ENCODE results near the gene OARD1.

DNA sequence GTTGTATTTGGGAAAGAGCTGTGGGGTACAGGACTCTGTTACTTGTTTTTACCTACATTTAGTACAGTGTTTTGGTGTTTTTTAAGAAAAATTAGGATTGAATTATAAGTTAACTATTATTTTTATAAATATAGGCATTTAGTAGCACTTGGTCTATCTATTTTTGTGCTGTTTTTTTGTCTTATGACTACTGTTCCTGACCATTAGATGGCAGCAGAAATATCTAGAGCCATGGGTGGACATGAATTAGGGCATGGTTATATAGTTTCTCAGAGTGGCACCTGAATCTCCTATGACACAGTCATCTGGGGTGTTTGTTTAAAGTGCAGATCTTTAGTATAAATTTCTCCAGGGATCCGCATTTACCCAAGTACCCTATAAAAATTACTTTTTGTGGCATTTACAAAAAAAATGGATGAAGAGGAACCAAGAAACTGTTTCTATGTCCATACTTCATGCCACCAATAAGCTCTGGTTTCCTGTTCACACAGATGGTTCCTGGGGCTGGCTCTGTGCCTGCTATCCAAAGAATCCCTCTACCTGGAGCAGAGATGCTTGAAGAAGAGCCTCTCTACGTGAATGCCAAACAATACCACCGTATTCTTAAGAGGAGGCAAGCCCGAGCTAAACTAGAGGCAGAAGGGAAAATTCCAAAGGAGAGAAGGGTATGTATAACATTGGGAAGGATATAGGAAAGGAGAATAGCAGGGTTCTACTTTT, 20.4 kb upstream of the OARD1 start:
- TF ChIP-seq, protein P1, sequence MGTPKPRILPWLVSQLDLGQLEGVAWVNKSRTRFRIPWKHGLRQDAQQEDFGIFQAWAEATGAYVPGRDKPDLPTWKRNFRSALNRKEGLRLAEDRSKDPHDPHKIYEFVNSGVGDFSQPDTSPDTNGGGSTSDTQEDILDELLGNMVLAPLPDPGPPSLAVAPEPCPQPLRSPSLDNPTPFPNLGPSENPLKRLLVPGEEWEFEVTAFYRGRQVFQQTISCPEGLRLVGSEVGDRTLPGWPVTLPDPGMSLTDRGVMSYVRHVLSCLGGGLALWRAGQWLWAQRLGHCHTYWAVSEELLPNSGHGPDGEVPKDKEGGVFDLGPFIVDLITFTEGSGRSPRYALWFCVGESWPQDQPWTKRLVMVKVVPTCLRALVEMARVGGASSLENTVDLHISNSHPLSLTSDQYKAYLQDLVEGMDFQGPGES (IDR thresholded peaks at IDR 0.05; ENCODE audit: low read depth, low read length): no peak
- peak; percentile 61 for TF ChIP-seq CTCF (IDR thresholded peaks at IDR 0.05)
- TF ChIP-seq, protein P2, sequence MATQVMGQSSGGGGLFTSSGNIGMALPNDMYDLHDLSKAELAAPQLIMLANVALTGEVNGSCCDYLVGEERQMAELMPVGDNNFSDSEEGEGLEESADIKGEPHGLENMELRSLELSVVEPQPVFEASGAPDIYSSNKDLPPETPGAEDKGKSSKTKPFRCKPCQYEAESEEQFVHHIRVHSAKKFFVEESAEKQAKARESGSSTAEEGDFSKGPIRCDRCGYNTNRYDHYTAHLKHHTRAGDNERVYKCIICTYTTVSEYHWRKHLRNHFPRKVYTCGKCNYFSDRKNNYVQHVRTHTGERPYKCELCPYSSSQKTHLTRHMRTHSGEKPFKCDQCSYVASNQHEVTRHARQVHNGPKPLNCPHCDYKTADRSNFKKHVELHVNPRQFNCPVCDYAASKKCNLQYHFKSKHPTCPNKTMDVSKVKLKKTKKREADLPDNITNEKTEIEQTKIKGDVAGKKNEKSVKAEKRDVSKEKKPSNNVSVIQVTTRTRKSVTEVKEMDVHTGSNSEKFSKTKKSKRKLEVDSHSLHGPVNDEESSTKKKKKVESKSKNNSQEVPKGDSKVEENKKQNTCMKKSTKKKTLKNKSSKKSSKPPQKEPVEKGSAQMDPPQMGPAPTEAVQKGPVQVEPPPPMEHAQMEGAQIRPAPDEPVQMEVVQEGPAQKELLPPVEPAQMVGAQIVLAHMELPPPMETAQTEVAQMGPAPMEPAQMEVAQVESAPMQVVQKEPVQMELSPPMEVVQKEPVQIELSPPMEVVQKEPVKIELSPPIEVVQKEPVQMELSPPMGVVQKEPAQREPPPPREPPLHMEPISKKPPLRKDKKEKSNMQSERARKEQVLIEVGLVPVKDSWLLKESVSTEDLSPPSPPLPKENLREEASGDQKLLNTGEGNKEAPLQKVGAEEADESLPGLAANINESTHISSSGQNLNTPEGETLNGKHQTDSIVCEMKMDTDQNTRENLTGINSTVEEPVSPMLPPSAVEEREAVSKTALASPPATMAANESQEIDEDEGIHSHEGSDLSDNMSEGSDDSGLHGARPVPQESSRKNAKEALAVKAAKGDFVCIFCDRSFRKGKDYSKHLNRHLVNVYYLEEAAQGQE (IDR thresholded peaks at IDR 0.05; ENCODE audit: low read depth, low read length): no peak
